Effector memory CD8-positive, alpha-beta T cell (primary cell): ENCODE measurements around the gene RBM26.
"Not testable (repeated sequence)": the region's sequence is repeated elsewhere in the genome, so short reads cannot be mapped to it uniquely, and the experiment has no call there.

Experiments
- ATAC-seq: fragments of 150-1000 bp; cut with Tn5 transposase; replicated peaks from 2 replicates; pipeline ENCODE4 v1.10.0; 2021; ENCODE audit warnings: mild to moderate bottlenecking, moderate library complexity
- DNase-seq, 3 experiments: peaks; one replicate each; pipeline ENCODE4 v3.0.0; 2021
- H3K27ac Mint-ChIP-seq, 2 donors: one replicate each; pipeline ENCODE4 v1.8.0; 2022; ENCODE audit warnings: mild to moderate bottlenecking in 2 of 2, mixed read lengths in 2 of 2, moderate library complexity in 2 of 2
- H3K27me3 Mint-ChIP-seq, 2 donors: one replicate each; pipeline ENCODE4 v1.8.0; 2022; ENCODE audit warnings: mixed read lengths in 2 of 2
- H3K36me3 Mint-ChIP-seq: one replicate; pipeline ENCODE4 v1.8.0; 2022; ENCODE audit warnings: mild to moderate bottlenecking, moderate library complexity, mixed read lengths; ENCODE audit not compliant: insufficient read depth
- H3K4me1 Mint-ChIP-seq, 2 donors: one replicate each; pipeline ENCODE4 v1.8.0; 2022; ENCODE audit warnings: low read depth in 2 of 2, mixed read lengths in 2 of 2
- H3K4me3 Mint-ChIP-seq, 2 donors: one replicate each; pipeline ENCODE4 v1.8.0; 2022; ENCODE audit warnings: mild to moderate bottlenecking in 2 of 2, mixed read lengths in 2 of 2, moderate library complexity in 2 of 2
- H3K9me3 Mint-ChIP-seq, 2 donors: one replicate each; pipeline ENCODE4 v1.8.0; 2022; ENCODE audit warnings: mixed read lengths in 2 of 2

RBM26 gene

DNA sequence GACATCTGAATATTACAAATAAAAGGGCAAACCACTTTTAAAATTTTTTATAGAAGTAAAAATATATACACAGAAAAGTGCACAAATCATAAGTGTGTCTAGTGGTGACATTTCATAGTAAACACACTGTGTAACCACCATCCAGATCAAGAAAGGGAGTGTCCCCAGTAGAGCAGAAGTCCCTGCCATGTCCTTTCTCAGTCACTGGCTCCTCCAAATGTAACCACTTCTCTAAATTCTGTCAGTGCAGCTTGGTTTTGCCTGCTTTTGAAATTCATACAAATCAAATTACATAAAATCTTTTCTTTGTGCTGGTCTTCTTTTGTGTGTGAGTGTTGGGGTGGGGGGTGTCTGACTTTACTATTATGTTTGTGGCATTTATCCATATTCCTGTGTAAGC lies 116.5 kb downstream of the RBM26 start:
- Mint-ChIP-seq H3K4me3 (no peak overlapping the region), H3K4me1 (no peaks in the 10 kb centered on the region), H3K9me3 (no peaks in the 10 kb centered on the region), H3K27me3 (no peaks in the 10 kb centered on the region), H3K27ac (no peak overlapping the region), H3K36me3 (no peaks in the 10 kb centered on the region)
- ATAC-seq (no peak), DNase-seq (no peak)

DNA sequence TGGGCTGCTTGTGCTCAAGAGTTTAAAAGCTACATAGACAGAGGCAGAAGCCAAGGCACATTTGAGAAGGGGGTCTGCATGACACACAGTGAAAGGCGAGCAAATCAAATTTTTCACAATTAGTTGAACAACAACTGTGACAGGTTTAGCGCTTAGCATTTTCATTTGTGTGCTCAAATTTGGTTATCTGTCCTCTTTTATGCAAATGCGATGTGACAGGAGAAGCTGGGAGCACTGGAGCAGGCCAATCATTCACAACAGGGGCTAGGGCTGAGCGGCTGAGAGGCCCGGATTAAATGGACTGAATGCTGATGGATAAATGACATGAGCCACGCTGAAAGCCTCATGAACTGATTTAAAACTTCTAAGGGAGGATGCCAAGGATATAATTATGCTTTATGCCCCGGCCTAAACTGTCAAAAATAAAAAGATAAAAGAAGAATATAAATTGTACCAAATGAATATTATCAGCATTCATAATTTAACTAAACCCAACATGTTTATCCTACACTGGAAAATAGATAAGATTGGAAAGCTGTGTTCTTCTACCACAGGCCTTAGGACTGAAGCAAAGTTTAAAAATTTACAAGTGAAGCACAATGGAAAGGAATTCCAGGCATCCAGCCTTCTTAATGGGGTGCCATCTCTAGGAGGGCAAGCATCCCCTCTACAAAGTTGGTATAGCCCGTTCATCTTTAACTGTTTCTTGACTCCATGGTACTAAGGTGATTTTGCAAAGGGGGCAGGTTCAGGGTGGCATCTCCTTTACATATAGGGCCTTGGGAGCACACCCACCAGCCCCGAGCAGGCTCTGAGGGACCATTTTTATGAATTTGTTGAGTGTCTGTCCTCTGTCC lies 117.9 kb downstream of the RBM26 start:
- no peak overlapping the region for H3K27ac Mint-ChIP-seq
- H3K27me3 Mint-ChIP-seq, result no peaks in the 10 kb centered on the region
- H3K4me3 Mint-ChIP-seq, result no peak overlapping the region
- H3K4me1 Mint-ChIP-seq, result no peaks in the 10 kb centered on the region
- DNase-seq (no peak), ATAC-seq (no peak)
- H3K9me3 Mint-ChIP-seq, result no peaks in the 10 kb centered on the region
- no peaks in the 10 kb centered on the region for H3K36me3 Mint-ChIP-seq

DNA sequence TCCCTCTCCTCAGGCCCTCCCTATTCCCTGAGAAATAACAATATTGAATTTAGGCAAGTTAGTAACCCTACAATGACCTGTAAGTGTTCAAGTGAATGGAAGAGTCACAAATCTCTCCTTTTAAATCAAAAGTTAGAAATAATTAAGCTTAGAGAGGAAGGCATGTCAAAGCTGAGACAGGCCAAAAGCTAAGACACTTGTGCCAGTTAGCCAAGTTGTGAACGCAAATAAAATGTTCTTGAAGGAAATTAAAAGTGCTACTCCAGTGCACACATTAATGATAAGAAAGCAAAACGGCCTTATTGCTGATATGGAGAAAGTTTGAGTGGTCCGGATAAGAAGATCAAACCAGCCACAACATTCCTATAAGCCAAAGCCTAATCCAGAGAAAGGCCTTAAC lies 120.9 kb downstream of the RBM26 start:
- Mint-ChIP-seq H3K4me1 (no peaks in the 10 kb centered on the region), H3K36me3 (no peaks in the 10 kb centered on the region), H3K27ac (no peak overlapping the region), H3K27me3 (no peaks in the 10 kb centered on the region), H3K4me3 (no peak overlapping the region), H3K9me3 (no peaks in the 10 kb centered on the region)
- ATAC-seq (no peak), DNase-seq (no peak)

DNA sequence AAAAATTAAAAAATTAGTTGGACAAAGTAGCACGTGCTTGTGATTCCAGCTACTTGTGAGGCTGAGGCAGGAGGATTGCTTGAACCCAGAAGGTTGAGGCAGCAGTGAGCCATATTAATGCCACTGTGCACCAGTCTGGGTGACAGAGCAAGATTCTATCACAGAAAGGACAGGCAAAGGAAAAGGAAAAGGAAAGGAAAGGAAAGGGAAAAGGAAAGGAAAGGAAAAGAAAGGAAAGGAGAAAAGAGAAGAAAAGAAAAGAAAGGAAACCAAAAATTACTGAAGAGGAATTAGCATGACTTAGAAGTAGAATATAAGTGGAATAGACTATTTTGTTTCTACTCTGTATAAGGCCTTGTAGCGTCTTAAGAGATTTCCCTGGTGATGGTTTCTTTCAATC lies 122.3 kb downstream of the RBM26 start:
- Mint-ChIP-seq H3K4me3 (no peak overlapping the region), H3K27ac (no peak overlapping the region), H3K27me3 (no peaks in the 10 kb centered on the region), H3K36me3 (no peaks in the 10 kb centered on the region), H3K4me1 (no peaks in the 10 kb centered on the region), H3K9me3 (no peaks in the 10 kb centered on the region)
- ATAC-seq (no peak), DNase-seq (no peak)

GRCh38 chr13:79282976-79283375 lies 123.1 kb downstream of the RBM26 start:
- no peak overlapping the region for H3K4me3 Mint-ChIP-seq
- no peaks in the 10 kb centered on the region for H3K4me1 Mint-ChIP-seq
- H3K36me3 Mint-ChIP-seq, result no peaks in the 10 kb centered on the region
- no peak for DNase-seq
- ATAC-seq, result no peak
- peaks cover 0 to 2% of the 10 kb centered on the region in 2 donors for H3K27me3 Mint-ChIP-seq
- no peak overlapping the region for H3K27ac Mint-ChIP-seq
- H3K9me3 Mint-ChIP-seq, result no peaks in the 10 kb centered on the region

DNA sequence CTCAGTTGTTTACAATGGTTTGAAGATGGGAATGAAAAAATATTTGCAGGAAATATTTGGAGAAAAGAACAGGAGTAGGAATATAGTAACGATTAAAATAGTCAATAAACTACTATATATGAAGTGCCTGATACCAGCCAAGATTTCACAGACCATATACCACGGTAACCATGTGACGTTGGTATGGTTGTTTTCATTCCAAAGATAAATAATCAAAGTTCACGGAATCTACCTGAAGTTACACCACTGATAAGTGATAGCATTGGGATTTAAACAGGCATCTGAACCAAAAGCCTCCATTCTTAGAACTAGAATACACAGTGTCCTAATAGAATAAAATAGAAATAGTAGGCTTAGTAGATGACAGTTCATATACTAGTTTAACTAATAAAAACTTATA lies 123.5 kb downstream of the RBM26 start:
- Mint-ChIP-seq H3K9me3 (no peaks in the 10 kb centered on the region), H3K27ac (no peak overlapping the region), H3K36me3 (no peaks in the 10 kb centered on the region), H3K4me3 (no peak overlapping the region), H3K27me3 (peaks cover 4 to 7% of the 10 kb centered on the region in 2 donors), H3K4me1 (no peaks in the 10 kb centered on the region)
- ATAC-seq (no peak), DNase-seq (no peak)

DNA sequence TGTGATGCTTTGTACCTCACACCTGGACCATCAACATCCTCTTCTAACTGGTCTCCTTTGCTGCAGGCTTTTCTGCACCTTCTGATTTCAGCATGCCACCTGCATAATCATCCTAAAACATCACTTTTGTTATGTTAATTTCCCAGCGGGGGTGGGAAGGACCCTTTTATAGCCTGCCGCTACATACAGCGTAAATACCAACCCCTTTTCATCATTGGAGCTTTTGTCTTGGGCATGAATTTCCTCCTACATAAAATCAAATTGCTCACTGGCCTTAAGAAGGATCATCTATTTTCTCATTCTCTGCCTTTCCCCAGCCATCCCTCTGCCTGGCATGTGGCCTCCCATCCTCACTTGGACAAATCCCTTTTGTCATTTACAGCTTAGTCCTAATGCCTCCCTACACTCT lies 124.7 kb downstream of the RBM26 start:
- no peaks in the 10 kb centered on the region for H3K9me3 Mint-ChIP-seq
- no peaks in the 10 kb centered on the region for H3K36me3 Mint-ChIP-seq
- H3K4me3 Mint-ChIP-seq, result no peak overlapping the region
- peaks cover 16 to 17% of the 10 kb centered on the region in 2 donors for H3K27me3 Mint-ChIP-seq
- DNase-seq (no peak), ATAC-seq (no peak)
- no peak overlapping the region for H3K27ac Mint-ChIP-seq
- H3K4me1 Mint-ChIP-seq, result no peaks in the 10 kb centered on the region

DNA sequence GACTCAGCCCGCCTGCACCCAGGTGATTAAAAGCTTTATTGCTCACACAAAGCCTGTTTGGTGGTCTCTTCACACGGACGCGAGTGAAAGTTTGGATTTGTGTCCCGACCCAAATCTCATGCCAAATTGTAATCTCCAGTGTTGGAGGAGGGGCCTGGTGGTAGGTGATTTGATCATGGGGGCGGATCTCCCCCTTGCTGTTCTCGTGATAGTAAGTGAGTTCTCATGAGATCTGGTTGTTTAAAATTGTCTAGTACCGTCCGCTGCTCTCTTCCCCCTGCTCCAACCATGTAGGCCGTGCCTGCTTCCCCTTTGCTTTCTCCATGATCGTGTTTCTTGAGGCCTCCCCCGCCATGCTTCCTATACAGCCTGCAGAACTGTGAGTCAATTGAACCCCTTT lies 126.3 kb downstream of the RBM26 start:
- not testable (repeated sequence) for ATAC-seq, H3K4me3 Mint-ChIP-seq, DNase-seq, H3K9me3 Mint-ChIP-seq, H3K27ac Mint-ChIP-seq, H3K4me1 Mint-ChIP-seq, H3K36me3 Mint-ChIP-seq
- peaks cover 32 to 33% of the 10 kb centered on the region in 2 donors for H3K27me3 Mint-ChIP-seq

DNA sequence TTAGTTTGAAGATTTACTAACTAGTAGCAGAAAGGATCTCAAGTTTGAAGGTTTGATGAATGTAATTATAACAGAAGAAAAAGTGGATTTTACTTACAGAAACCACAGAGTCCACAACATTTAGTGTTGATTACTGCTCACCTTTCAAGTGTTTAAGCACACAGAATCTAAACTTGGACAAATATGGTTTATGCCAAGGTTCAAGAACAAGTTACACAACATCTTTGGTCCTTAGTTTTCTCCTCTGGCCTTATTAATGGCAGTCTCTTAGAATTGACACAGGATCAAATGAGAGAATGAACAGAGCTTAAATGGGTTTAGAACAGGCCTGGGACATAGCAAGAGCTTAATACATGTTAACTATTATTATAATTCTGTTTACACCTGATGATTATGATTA lies 133.0 kb downstream of the RBM26 start:
- no peaks in the 10 kb centered on the region for H3K36me3 Mint-ChIP-seq
- no peak overlapping the region for H3K4me3 Mint-ChIP-seq
- no peak for ATAC-seq
- H3K27me3 Mint-ChIP-seq, result peaks cover 47 to 51% of the 10 kb centered on the region in 2 donors
- H3K27ac Mint-ChIP-seq, result no peak overlapping the region
- H3K9me3 Mint-ChIP-seq, result no peaks in the 10 kb centered on the region
- no peaks in the 10 kb centered on the region for H3K4me1 Mint-ChIP-seq
- no peak for DNase-seq

DNA sequence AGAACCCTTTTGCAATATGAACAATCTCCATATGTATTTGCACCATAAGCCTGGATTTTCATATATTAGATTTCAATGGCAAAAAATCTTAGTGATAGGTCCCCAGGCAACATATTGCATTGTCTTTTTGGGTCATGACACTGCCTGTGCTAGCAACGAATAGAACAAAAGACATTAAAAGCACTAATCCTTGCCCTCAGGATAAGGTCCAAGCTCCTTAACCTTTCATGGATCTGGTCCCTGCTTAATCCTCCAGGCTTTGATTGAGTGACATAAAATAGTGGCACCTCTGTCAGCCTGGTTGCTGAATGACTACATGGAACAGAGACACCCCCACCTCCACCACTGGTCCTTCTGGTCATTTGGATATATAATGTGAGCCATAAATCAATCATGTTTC lies 134.4 kb downstream of the RBM26 start:
- DNase-seq, result no peak
- Mint-ChIP-seq H3K27ac (no peak overlapping the region), H3K27me3 (peaks cover 34 to 38% of the 10 kb centered on the region in 2 donors), H3K9me3 (no peaks in the 10 kb centered on the region), H3K4me1 (no peaks in the 10 kb centered on the region), H3K36me3 (no peaks in the 10 kb centered on the region), H3K4me3 (no peak overlapping the region)
- no peak for ATAC-seq

- Mint-ChIP-seq H3K4me3 (no peak overlapping the region), H3K27me3 (peaks cover 27 to 30% of the 10 kb centered on the region in 2 donors), H3K27ac (no peak overlapping the region), H3K36me3 (no peaks in the 10 kb centered on the region), H3K4me1 (no peaks in the 10 kb centered on the region), H3K9me3 (no peaks in the 10 kb centered on the region)
- DNase-seq (no peak), ATAC-seq (no peak)
These were observed 135.2 kb downstream of the RBM26 start for GRCh38 chr13:79270859-79271258.
